GM19463 (cell line): Measurements from ENCODE around the gene TNFRSF6B.
"Not testable (repeated sequence)": the region's sequence is repeated elsewhere in the genome, so short reads cannot be mapped to it uniquely, and the experiment has no call there.

Source experiments
- ATAC-seq: cut with Tn5 transposase; IDR thresholded peaks from one replicate; pipeline ENCODE4 v1.9.1; 2021; ENCODE audit warnings: mild to moderate bottlenecking, moderate library complexity; ENCODE audit not compliant: unreplicated experiment

The TNFRSF6B gene

GRCh38 chr20:63661959-63662812 is 34.3 kb upstream of the TNFRSF6B start:
- ATAC-seq, result no peak

- ATAC-seq, result no peak
Observed at GRCh38 chr20:63662813-63663189, 33.7 kb upstream of the TNFRSF6B start.

- ATAC-seq, result no peak
Observed at GRCh38 chr20:63663332-63664066, 33.0 kb upstream of the TNFRSF6B start.

- no peak for ATAC-seq
Observed at GRCh38 chr20:63664143-63664851, 32.2 kb upstream of the TNFRSF6B start.

- no peak for ATAC-seq
Observed at GRCh38 chr20:63664861-63665594, 31.4 kb upstream of the TNFRSF6B start.

GRCh38 chr20:63665708-63666107 is 30.7 kb upstream of the TNFRSF6B start:
- ATAC-seq, result no peak

- no peak for ATAC-seq
Observed at GRCh38 chr20:63667858-63668257, 28.6 kb upstream of the TNFRSF6B start.

- no peak for ATAC-seq
Observed at GRCh38 chr20:63668351-63668750, 28.1 kb upstream of the TNFRSF6B start.

- not testable (repeated sequence) for ATAC-seq
Observed at GRCh38 chr20:63671695-63672094, 24.8 kb upstream of the TNFRSF6B start.

GRCh38 chr20:63672666-63673065 is 23.8 kb upstream of the TNFRSF6B start:
- ATAC-seq, result no peak

- ATAC-seq, result no peak
Observed at GRCh38 chr20:63673951-63674350, 22.5 kb upstream of the TNFRSF6B start.

- no peak for ATAC-seq
Observed at GRCh38 chr20:63675681-63676368, 20.6 kb upstream of the TNFRSF6B start.

GRCh38 chr20:63678071-63678470 is 18.4 kb upstream of the TNFRSF6B start:
- no peak for ATAC-seq

GRCh38 chr20:63678667-63679465 is 17.6 kb upstream of the TNFRSF6B start:
- no peak for ATAC-seq

GRCh38 chr20:63679799-63680305 is 16.6 kb upstream of the TNFRSF6B start:
- no peak for ATAC-seq

- no peak for ATAC-seq
Observed at GRCh38 chr20:63680427-63680826, 16.0 kb upstream of the TNFRSF6B start.

- ATAC-seq, result no peak
Observed at GRCh38 chr20:63680857-63681608, 15.4 kb upstream of the TNFRSF6B start.

GRCh38 chr20:63681609-63682142 is 14.8 kb upstream of the TNFRSF6B start:
- ATAC-seq, result no peak
